ENCODE data around the gene EXOG. TPM values are rescaled to one million over a fixed set of nuclear protein-coding genes. Genes with fewer than 3 reads are reported as not detected.

EXOG gene
- polyA plus RNA-seq, 1 donor from 2014 or later: 45.6 TPM

GRCh38 chr3:38573556-38573955 is 77.4 kb downstream of the EXOG start:
- Histone ChIP-seq H3F3A (ENCODE audit: insufficient read depth, low read length, poor library complexity, severe bottlenecking) (no peaks in the 10 kb centered on the region), H3K27ac (ENCODE audit: low read length) (no peak overlapping the region), H4K20me1 (ENCODE audit: insufficient read depth) (no peaks in the 10 kb centered on the region), H3K27me3 (ENCODE audit: insufficient read depth, low read depth, low read length) (no peaks in the 10 kb centered on the region), H3K9ac (ENCODE audit: low read length) (no peak overlapping the region), H3K9me3 (ENCODE audit: low read length) (no peaks in the 10 kb centered on the region), H3K36me3 (ENCODE audit: insufficient read depth, low read length) (no peaks in the 10 kb centered on the region), H2AFZ (ENCODE audit: low read depth, low read length) (no peak overlapping the region), H3K9me2 (ENCODE audit: insufficient read depth, low read length) (no peaks in the 10 kb centered on the region), H3K79me2 (replicated peaks; ENCODE audit: insufficient read depth, low read length) (no peaks in the 10 kb centered on the region), H3K4me2 (ENCODE audit: low read length) (no peak overlapping the region), H3K4me3 (ENCODE audit: low read length) (no peak overlapping the region)
- TF ChIP-seq CTCF (IDR thresholded peaks at IDR 0.05; ENCODE audit: poor library complexity, severe bottlenecking) (no peak), EZH2 (IDR thresholded peaks at IDR 0.05; ENCODE audit: borderline replicate concordance, insufficient read depth, low read length, poor library complexity, severe bottlenecking) (no peak), MXI1 (conservative IDR thresholded peaks at IDR 0.05; ENCODE audit: poor library complexity, severe bottlenecking) (no peak), TAF1 (IDR thresholded peaks at IDR 0.05; ENCODE audit: low read depth) (no peak), POLR2AphosphoS5 (IDR thresholded peaks at IDR 0.05) (no peak), REST (IDR thresholded peaks at IDR 0.05; ENCODE audit: borderline replicate concordance) (no peak), EP300 (conservative IDR thresholded peaks at IDR 0.05; ENCODE audit: poor library complexity, severe bottlenecking) (no peak), SMC3 (conservative IDR thresholded peaks at IDR 0.05; ENCODE audit: poor library complexity) (no peak), RAD21 (conservative IDR thresholded peaks at IDR 0.05) (no peak)

GRCh38 chr3:38574411-38575278 is 78.5 kb downstream of the EXOG start:
- H3K9me3 ChIP-seq (ENCODE audit: low read length): no peaks in the 10 kb centered on the region
- no peak overlapping the region for H2AFZ ChIP-seq (ENCODE audit: low read depth, low read length)
- no peak overlapping the region for H3K4me2 ChIP-seq (ENCODE audit: low read length)
- H3K27me3 ChIP-seq (ENCODE audit: insufficient read depth, low read depth, low read length): no peaks in the 10 kb centered on the region
- no peak for TF ChIP-seq MXI1 (conservative IDR thresholded peaks at IDR 0.05; ENCODE audit: poor library complexity, severe bottlenecking)
- no peak for TF ChIP-seq RAD21 (conservative IDR thresholded peaks at IDR 0.05)
- no peak for TF ChIP-seq EP300 (conservative IDR thresholded peaks at IDR 0.05; ENCODE audit: poor library complexity, severe bottlenecking)
- TF ChIP-seq SMC3 (conservative IDR thresholded peaks at IDR 0.05; ENCODE audit: poor library complexity): no peak
- TF ChIP-seq POLR2AphosphoS5 (IDR thresholded peaks at IDR 0.05): no peak
- no peak for TF ChIP-seq EZH2 (IDR thresholded peaks at IDR 0.05; ENCODE audit: borderline replicate concordance, insufficient read depth, low read length, poor library complexity, severe bottlenecking)
- no peak for TF ChIP-seq TAF1 (IDR thresholded peaks at IDR 0.05; ENCODE audit: low read depth)
- TF ChIP-seq CTCF (IDR thresholded peaks at IDR 0.05; ENCODE audit: poor library complexity, severe bottlenecking): no peak
- no peak for TF ChIP-seq REST (IDR thresholded peaks at IDR 0.05; ENCODE audit: borderline replicate concordance)
- H3F3A ChIP-seq (ENCODE audit: insufficient read depth, low read length, poor library complexity, severe bottlenecking): no peaks in the 10 kb centered on the region
- no peaks in the 10 kb centered on the region for H3K79me2 ChIP-seq (replicated peaks; ENCODE audit: insufficient read depth, low read length)
- H4K20me1 ChIP-seq (ENCODE audit: insufficient read depth): no peaks in the 10 kb centered on the region
- H3K9me2 ChIP-seq (ENCODE audit: insufficient read depth, low read length): no peaks in the 10 kb centered on the region
- H3K4me3 ChIP-seq (ENCODE audit: low read length): no peak overlapping the region
- no peak overlapping the region for H3K27ac ChIP-seq (ENCODE audit: low read length)
- no peaks in the 10 kb centered on the region for H3K36me3 ChIP-seq (ENCODE audit: insufficient read depth, low read length)
- no peak overlapping the region for H3K9ac ChIP-seq (ENCODE audit: low read length)
